ENCODE data around the gene GKN2. TPM values are rescaled to one million over a fixed set of nuclear protein-coding genes. Genes with fewer than 3 reads are reported as not detected.
"Not testable (repeated sequence)": the region's sequence is repeated elsewhere in the genome, so short reads cannot be mapped to it uniquely, and the experiment has no call there.

Gene GKN2
- total RNA-seq, 1 experiment from 2014 or later: not detected

DNA sequence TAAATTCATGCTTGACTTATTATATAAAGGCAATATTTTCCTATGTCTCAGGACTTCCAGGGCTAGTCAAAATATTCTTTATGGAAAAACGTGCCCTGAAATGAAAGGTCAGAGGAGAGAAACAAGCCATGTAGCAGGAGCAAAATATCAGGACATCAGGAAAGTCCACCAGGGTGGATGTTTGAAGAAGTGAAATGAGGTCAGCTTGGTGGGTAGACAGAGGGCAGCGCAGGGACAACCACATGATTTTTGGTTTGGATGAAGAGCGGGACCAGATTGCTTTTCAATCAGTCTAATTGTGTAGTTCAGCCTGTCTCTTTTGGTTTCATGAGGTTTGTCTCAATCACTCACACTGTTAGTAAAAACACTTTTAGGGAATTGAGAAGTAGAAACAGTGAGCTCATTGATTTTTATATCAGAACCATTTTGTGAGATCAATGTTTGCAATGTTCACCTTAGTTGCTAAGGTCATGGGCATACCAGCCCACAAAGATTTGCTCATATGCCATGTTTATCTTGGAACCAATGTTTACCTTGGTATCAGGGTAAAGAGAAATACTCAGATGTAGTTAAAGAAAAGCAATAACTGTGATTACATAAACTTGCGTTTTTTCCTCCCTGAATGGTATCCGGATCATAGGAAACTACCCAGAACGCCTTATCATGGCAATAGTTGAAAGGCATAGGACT lies 32.1 kb downstream of the GKN2 start:
- DNase-seq (ENCODE audit: low spot score): no peak

DNA sequence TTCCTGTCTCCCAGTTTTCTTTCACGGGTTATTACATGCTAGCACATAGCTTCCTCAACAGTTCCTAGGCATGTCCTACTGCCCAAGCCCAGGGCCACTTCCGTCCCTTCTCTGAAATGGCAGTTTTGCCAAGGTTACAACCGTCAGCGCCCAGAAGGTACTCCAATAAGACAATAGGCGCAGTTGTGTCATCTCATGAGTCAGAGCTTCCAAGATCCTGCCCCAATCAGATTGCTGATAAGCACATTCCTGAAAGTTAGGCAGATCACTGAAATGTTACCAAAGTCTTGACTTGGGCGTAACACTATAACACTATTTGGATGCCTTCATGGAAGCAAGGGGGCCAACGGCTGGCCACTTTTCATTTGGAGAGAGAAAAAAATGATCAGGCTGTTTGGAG lies 34.2 kb downstream of the GKN2 start:
- DNase-seq (ENCODE audit: low spot score): no peak

DNA sequence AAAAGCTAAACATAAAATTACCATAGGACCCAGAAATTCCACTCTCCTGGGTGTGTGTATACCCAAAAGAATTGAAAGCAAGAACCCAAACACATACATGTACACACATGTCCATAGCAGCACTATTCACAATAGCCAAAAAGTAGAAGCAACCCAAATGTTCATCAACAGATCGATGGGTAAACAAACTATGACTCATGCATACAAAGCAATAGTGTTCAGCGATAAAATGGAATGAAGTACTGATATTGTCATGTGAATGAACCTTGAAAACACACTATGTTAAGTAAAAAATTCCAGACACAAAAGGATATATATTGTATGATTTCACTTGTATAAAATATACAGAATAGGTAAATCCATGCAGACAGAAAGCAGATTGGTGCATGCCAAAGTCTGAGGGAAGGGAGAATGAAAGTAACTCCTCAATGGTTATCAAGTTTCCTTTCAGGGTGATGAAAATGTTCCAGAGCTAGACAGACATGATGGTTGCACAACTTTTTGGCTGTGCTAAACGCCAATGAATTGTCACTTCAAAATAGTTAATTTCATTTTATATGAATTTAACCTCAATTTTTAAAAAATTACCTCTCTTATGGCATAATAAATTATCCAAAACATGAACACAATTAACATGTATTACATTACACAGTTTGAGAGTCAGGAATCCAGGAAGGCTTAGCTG lies 35.5 kb downstream of the GKN2 start:
- DNase-seq (ENCODE audit: low spot score): no peak

DNA sequence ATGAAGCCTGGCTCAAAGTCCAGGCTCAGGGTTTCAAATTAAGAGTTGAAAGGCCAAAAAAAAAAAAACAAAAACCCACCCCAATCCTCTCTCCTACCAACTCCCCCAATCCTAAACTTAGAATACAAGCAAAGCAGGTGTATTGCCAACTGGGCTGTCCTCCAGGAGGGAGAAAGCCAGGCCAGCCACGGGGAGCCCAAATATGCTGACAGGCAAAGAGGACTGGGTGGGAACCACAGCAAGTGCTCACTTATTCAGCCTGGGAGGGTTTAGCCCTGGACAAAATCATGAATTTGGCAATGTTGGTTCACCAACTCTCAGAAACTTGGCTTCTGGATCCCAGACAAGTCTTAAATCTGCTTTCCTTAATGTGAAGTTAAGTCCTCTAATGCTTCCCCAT lies 36.5 kb downstream of the GKN2 start:
- DNase-seq (ENCODE audit: low spot score): no peak

DNA sequence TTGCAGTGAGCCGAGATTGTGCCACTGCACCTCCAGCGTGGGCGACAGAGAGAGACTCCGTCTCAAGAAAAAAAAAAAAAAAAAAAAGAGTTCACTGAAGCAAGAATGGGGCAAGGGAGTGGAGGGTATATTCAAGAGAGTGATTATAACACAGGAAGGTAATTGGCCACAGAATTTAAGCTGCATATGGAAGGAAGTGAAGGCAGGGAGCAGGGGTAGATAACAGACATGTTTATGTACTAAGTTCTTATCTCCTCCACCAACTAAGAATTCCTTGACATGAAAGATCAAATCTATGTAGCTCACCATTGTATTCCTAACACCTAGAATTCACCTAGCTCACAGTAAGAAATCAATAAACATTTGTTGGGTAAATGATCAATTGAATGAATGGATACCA lies 37.3 kb downstream of the GKN2 start:
- no peak for DNase-seq (ENCODE audit: low spot score)

DNA sequence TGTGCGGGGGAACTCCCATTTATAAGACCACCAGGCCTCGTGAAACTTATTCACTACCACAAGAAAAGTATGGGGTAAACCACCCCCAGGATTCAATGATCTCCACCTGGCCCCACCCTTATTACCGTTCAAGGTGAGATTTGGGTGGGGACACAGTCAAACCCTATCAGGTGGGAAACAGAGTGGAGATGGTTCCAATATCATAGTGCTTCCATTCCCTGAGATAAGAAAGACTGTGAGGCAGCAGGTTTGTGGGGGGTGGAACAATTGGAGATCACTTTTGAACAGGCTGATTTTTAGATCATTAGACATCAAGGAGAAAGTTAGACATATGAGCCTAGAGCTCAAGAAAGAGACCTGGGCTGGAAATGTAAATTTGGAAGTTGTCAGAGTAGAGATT lies 39.3 kb downstream of the GKN2 start:
- DNase-seq (ENCODE audit: low spot score): no peak

DNA sequence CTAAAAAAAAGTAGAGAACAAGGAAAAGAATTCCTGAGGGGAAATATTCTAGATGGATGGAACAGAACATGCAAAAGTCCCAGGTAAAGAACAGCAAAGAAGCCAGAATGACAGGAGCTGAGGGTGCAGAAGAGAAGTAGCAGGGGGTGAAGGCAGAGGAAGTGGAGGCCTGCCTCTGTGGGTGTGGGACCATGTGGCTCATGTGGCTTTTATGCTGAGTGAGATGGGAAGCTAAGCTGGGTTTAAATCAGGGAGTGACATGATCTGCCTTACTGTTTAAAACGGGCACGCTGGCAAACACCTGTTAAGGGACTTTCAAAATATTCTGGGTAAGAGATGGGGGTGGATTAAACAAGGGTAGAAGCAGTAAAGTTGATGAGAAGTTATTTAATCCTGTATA lies 40.0 kb downstream of the GKN2 start:
- DNase-seq (ENCODE audit: low spot score): no peak

DNA sequence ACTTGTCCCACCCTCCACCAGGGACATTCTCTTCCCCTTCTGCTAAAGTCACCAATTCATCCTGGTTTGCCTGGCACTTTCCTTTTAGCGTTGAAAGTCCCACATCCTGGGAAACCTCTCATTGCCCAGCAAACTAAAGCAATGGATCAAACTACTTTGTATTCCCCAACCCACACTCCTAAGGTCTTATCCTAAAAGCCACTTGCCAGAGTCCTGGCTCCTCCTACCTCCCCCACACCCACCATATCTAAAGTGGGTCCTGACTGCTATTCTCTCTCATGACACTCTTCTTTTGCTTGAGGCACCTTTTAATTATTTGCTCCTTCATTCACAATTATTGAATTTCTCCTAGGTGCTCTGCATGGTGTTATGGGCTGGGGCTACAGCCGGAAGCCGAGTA lies 40.6 kb downstream of the GKN2 start:
- DNase-seq (ENCODE audit: low spot score): no peak

DNA sequence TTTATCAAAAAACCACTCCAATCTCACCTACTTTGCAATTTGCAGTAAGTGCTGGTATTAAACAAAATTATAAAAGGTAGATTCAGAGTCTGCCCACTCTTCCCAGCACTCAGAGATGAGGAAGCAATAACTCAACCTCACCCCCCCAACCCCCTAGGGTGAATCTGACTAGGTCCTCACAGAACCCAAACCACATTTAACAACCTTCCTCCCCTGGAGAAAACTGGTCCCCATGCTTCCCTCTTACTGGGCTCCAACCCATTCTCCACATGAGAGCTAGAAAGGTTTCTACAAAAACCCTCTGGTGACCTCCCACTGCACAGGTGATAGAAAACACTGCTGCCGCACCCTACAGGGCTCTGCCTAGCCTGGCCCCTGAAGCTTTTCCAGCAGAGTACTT lies 41.0 kb downstream of the GKN2 start:
- DNase-seq (ENCODE audit: low spot score): no peak

DNA sequence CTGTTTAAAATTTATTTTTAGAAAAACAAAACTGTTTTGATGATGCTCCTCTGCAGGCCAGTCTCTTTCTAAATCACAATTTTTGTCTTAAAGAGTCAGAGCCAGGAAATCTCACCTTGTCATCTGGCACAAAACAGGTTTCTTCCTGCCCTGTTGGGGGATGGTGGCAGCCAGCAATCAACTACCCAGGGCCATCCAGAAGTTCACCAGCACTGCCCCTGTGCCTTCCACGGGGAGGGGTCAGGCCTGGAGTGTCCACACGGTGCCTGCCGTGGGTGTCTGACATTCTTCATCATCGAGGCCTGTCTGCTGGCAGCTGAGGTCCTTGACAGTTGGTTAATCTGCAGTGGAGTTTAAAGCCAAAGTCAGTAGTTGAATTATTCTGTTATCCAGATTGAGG lies 41.4 kb downstream of the GKN2 start:
- DNase-seq (ENCODE audit: low spot score): no peak

DNA sequence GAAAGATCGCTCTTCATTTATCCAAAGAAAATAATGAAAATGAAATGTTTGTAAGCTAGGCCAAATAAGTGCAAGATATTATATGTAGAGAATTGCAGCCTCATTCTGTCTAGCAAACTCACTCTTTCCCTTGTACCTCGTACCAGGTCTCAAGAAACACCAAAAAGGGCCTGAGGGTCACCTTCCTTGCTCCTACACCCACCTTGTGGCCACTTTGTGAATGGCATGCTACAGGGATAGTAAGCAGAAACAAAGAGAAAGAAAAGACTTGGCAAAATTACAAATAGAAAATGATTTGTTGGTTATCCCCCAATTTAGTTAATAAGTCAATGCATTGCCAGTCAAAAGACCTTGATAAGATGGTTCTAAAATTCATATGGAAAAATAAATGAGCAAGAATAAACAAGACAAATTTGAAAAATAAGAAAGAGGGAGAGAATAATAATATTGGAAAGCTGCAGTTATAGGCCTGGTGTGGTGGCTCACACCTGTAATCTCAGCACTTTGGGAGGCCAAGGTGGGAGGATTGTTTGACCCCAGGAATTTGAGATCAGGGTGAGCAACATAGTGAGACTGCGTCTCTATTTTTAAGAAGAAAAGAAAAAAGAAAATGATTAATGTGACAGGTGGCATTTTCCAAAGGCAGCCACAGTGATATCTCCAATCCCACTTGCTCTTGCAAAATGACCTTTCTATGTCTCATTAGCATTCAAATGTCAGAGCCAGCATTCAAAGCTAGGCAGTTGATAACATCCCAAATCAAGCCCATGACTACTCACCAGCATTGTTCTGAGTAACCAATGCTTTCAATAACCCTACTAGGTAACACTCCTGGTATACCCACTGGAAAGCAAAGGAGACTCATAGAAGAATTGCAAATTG lies 42.7 kb downstream of the GKN2 start:
- peak; percentile 72 for DNase-seq (ENCODE audit: low spot score)

DNA sequence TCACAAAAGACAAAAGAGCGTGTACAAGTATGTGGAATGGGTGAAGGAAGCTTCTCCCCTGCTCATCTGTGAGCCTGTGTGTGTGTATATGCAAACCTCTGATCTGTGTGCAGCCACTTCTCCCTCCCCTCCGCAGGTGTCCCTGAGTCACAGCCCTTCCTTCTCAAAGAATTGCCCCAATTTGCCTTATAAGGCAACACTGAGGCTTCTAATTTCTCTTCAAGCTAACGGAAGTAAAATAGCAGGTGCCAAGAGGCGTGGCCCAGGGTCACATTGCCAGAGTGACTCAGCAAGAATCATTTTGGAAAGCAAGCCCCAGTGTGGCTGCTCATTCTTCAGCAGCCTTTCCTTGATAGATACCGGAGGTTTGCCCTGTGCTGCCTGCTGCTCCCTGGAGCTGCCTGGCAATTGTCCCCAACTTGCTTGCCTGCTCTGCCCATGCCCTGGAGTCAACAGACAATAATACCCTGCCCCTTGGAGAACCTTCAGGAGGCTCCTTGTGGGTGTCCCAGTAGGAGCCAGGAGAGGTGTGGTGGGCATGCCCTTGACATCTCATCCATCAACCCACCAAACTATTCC lies 44.2 kb downstream of the GKN2 start:
- DNase-seq (ENCODE audit: low spot score): peak; percentile 32

DNA sequence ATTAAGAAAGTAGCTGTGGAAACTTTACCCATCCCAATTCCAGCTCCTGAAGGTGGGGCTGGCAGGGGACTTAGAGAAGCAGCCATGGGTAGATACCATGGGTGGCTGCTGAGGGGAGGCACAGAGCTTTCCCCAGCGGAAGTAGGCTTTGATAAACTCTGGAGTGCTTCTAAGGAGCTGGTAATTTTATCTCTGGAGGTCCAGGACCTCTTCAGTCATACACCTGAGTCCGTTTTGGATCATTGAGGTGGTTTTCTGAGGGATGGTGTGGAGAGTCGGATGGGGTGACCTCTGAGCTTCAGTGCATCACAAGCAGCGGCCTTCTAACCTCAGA lies 44.8 kb downstream of the GKN2 start:
- DNase-seq (ENCODE audit: low spot score): no peak

DNA sequence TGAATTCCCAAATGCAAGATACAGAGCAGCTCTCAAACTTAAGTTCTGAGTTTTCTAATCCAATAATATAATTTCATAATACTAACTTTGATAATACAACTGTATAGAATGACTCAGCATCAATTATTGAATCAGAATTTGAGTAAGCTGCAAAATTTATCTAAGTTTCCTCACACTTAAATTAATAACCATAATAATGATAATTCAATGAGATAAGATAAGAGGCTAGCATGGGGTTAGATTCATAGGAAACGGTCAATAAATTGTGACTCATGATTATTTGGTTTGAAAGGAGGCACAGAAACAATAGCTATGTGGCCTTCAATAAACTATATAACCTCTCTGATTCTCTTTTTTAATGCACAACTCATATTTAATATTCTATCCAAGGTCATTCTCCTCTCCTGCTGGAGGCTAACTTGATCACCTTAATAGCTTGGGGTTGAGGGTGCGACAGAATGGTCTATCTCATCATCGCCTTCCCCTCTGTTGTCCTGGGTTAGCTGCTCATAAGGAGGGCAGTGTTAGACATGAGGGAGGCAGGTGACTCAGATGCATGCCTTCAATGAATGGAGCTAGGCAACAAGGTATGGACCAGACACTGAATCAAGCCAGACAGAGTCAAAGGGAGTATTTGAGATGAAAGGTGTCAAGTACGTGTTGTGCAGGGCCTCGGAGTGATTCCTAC lies 45.3 kb downstream of the GKN2 start:
- no peak for DNase-seq (ENCODE audit: low spot score)

DNA sequence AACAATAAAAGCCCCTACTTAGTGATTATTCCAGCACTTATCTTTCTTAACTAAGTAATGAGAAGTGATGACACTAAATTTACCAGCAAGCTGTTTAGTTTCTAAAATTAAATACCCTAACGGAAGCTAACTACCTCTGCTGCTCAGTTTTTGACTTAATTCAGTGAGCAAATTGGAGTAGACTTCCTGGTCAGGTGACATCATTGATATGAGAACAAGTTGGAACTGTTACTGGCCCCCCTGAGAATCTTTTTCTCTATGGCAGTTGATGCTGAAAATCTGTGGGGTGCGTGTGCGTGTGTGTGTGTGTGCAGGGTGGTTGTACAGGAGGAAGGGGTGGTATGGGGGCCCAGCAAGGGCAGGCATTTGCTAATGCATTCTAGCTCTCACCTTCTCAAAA lies 46.0 kb downstream of the GKN2 start:
- DNase-seq (ENCODE audit: low spot score): no peak

DNA sequence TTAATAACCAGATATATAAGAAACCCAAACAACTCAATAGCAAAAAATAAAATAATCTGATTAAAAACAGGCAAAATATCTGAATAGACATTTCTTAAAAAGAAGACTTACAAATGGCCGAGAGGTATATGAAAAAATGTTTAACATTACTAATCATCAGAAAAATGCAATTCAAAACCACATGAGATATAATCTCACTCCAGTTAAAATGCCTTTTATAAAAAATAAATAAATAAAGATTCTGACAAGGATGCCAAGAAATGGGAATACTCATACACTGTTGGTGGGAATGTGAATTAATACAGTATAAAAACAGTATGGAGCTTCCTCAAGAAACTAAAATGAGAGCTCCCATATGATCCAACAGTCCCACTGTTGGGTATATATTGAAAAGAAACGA lies 47.6 kb downstream of the GKN2 start:
- no peak for DNase-seq (ENCODE audit: low spot score)

DNA sequence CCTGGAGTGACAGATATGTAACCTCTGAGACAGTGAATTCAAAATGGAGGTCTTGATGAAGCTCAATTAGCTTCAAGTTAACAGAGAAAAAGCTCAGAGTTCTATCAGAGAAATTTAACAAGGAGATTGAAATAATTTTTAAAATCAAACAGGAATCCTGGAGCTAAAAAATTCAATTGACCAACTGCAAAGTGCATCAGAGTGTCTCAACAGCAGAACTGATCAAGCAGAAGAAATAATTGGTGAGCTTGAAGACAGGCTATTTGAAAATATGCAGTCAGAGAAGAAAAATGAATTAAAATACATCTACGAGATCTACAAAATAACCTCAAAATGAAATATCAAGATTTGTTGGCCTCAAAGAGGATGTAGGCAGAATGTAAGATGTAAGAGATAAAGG lies 51.1 kb downstream of the GKN2 start:
- no peak for DNase-seq (ENCODE audit: low spot score)

DNA sequence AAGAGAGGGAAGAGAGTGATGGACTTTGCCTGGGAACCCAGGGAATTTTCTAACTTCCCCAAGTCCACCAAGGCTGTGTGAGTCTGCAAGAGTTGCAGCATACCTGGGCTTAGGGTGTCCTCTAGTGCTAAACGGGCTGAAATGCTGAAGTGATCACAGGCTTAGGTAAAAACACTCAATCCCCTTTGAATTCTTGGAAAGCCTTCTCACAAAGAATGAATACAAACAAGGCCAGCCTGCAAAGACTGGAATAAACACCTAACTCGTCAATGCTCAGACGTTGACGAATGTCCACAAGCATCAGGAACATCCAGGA lies 51.5 kb downstream of the GKN2 start:
- DNase-seq (ENCODE audit: low spot score): no peak

DNA sequence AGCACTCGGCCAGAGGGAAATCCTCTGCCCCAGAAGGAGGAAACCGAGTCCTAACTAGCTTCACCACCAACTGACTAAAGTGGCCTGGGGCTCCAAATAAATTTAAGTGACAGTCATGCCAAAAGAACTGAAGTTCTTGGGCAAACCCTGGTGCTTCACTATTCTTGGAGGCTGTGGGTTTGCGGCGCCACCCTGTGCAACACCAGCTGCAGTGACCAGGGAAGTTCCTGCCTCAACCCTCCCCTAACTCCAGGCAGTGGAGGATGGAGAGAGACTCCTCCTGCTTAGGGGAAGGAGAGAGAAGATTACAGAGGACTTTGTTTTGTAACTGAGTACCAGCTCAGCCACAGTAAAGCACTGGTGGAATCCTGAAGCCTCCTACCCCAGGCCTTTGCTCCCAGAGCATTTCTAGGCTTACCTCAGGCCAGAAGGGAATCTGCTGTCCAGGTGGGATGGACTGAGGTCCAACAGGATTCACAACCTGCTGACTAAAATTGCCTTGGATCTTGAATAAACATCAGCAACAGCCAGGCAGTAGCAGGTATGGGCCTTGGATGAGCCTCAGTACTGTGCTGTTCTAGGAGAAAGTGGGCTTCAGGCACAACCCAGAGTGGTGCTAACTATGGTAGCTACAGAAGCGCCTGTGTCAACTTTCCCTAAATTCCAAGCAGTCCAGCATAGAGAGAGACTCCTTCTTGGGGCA lies 52.0 kb downstream of the GKN2 start:
- DNase-seq (ENCODE audit: low spot score): no peak

DNA sequence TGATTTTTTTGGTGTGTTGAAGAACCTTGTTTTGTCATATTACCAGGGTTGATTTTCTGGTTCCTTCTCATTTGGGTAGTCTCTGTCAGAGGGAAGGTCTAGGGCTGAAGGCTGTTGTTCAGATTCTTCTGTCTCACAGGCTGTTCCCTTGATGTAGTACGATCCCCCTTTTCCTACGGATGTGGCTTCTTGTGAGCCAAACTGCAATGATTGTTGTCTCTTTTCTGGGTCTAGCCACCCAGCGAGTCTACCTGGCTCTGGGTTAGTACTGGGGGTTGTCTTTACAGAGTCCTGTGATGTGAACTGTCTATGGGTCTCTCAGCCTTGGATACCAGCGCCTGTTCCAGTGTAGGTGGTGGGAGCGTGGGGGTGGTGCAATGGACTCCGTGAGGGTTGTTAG lies 56.7 kb downstream of the GKN2 start:
- not testable (repeated sequence) for DNase-seq (ENCODE audit: low spot score)
